ES-I3 (cell line): ENCODE results near the gene FLVCR2.
A peak's percentile ranks its signal among the peaks of the same experiment; 100 is the strongest.

Experiments
- H3K36me3 ChIP-seq: 2 replicates; pipeline ENCODE4 v1.6.1; 2013; ENCODE audit warnings: mild to moderate bottlenecking, low read length, control low read depth, moderate library complexity; ENCODE audit not compliant: insufficient read depth
- H3K4me1 ChIP-seq: 2 replicates; pipeline ENCODE4 v1.6.1; 2013; ENCODE audit warnings: mild to moderate bottlenecking, control low read depth, low read length; ENCODE audit not compliant: insufficient read depth
- H3K9ac ChIP-seq: 2 replicates; pipeline ENCODE4 v1.6.1; 2013; ENCODE audit warnings: low read depth, mild to moderate bottlenecking, low read length, moderate library complexity
- H3K9me3 ChIP-seq: 2 replicates; pipeline ENCODE4 v1.6.1; 2013; ENCODE audit warnings: mild to moderate bottlenecking, low read length, moderate library complexity; ENCODE audit not compliant: control insufficient read depth, insufficient read depth

FLVCR2 gene

GRCh38 chr14:75565056-75565455 is 13.4 kb upstream of the FLVCR2 start:
- Histone ChIP-seq H3K9me3 (no peaks in the 10 kb centered on the region), H3K4me1 (peaks cover 11% of the 10 kb centered on the region), H3K36me3 (no peaks in the 10 kb centered on the region), H3K9ac (no peak overlapping the region)

- peaks cover under 1% of the 10 kb centered on the region; the same call in 1 of the 2 replicates for H3K4me1 ChIP-seq
- no peak overlapping the region for H3K9ac ChIP-seq
- no peaks in the 10 kb centered on the region for H3K9me3 ChIP-seq
- no peaks in the 10 kb centered on the region for H3K36me3 ChIP-seq
Observed at GRCh38 chr14:75566321-75566720, 12.1 kb upstream of the FLVCR2 start.

DNA sequence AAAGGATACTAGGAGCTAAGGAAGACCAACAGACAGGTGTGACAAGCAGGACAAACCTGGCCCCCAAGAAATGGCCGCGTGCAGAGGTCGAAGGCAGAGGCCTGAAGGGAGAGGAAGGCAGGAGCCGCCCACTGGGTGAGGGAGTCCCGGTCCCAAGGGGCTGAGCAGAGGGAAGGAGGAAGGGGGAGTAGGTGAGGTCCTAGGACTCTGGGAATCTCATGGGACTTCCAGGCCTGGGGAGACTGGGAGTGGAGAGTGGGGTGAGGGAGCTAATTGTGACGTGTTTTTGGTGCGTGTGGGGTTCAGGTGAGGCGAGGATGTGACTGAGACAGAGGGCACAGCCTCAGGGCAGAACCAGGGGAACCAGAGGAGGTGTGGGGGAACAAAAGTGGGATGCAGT is 11.7 kb upstream of the FLVCR2 start:
- Histone ChIP-seq H3K36me3 (no peaks in the 10 kb centered on the region), H3K9ac (no peak overlapping the region), H3K4me1 (no peaks in the 10 kb centered on the region), H3K9me3 (no peaks in the 10 kb centered on the region)

GRCh38 chr14:75568140-75568539 is 10.3 kb upstream of the FLVCR2 start:
- Histone ChIP-seq H3K36me3 (no peaks in the 10 kb centered on the region), H3K9me3 (no peaks in the 10 kb centered on the region), H3K4me1 (no peaks in the 10 kb centered on the region), H3K9ac (no peak overlapping the region)

DNA sequence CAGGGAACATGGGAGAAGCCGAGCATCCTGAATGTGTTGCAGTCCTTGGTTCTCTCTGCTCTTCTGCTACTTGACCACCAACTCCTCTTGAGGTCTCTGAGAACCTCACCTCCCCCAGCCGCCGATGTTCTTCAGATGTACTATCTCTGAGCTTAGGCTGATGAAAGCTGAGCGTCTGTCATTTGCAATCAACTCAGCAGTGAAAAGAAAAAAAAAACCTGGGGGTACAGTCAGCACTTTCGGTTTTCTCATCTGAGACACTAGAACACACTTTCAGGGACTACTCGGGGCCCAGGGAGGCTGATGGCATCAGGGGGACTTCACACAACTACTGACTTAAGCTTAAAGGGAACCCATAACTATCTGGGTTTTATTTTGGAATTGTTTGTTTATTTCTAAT is 9.6 kb upstream of the FLVCR2 start:
- H3K36me3 ChIP-seq, result no peaks in the 10 kb centered on the region
- H3K4me1 ChIP-seq, result no peaks in the 10 kb centered on the region
- H3K9ac ChIP-seq, result no peak overlapping the region
- no peaks in the 10 kb centered on the region for H3K9me3 ChIP-seq

DNA sequence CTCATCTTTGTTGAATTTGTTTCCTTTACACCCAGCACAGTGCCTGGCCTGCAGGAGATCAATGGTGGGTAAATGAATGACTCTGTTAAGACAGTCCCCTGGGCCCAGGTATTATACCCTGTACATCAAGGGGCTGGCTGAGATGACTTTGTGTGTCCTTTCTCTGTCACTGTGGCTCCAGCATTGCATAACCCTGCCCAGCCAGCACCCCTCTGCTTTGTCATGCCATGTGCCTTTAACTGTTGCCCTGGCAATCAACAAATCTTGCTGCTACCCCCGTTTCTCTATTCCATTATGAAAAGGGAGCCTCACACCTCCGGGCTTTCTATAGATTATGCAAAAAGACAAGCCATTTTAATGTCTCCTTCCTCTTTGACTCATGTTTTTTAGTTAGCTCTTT is 7.6 kb upstream of the FLVCR2 start:
- Histone ChIP-seq H3K4me1 (no peaks in the 10 kb centered on the region), H3K9ac (no peak overlapping the region), H3K36me3 (no peaks in the 10 kb centered on the region), H3K9me3 (no peaks in the 10 kb centered on the region)

GRCh38 chr14:75572104-75572503 is 6.3 kb upstream of the FLVCR2 start:
- Histone ChIP-seq H3K9me3 (no peaks in the 10 kb centered on the region), H3K4me1 (no peaks in the 10 kb centered on the region), H3K36me3 (no peaks in the 10 kb centered on the region), H3K9ac (no peak overlapping the region)

DNA sequence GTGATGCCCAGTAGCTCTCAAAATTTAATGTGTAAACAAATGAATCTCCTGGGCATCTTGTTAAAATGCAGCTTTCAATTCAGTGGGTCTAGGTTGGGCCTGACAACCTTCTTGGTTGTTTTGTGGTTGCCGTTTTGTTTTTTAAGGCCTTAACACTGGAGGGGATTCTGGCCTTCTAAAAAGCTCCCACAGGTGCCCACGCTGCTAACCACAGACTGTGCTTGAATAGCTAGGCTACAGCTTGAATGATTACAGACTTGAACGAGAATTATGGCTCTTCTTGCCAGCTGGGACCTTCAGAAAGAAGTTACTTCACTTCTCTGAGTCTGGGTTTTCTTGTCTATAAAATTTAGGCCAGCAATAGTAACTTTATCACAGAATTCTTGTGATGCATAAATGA is 1.3 kb upstream of the FLVCR2 start:
- no peaks in the 10 kb centered on the region for H3K9me3 ChIP-seq
- no peak overlapping the region for H3K9ac ChIP-seq
- H3K4me1 ChIP-seq, result no peaks in the 10 kb centered on the region
- H3K36me3 ChIP-seq, result no peaks in the 10 kb centered on the region

DNA sequence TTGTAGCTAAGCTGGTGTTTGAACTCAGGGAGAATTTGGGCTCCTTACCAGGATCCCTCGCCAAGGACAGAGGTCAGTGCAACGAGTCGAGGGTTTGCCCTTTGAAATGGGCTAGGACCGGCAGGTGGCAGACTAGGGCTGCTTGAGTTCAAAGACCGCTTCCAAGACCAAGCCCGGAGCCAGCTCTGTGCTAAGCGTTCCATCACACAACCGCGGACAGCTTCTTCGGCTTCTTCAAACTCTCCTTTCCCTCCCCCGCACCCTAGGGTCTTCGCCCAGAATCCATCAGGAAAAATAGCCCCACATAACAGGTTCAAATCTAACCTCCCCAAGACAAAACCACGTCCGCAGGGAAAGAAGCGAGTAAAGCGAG is 705 bp upstream of the FLVCR2 start:
- Histone ChIP-seq H3K4me1 (no peaks in the 10 kb centered on the region), H3K36me3 (no peaks in the 10 kb centered on the region), H3K9ac (peak overlapping the region; percentile 72), H3K9me3 (no peaks in the 10 kb centered on the region)

GRCh38 chr14:75578786-75579337 is 442 bp downstream of the FLVCR2 start:
- Histone ChIP-seq H3K9ac (peak overlapping the region; percentile 72), H3K4me1 (no peaks in the 10 kb centered on the region), H3K36me3 (no peaks in the 10 kb centered on the region)

GRCh38 chr14:75579338-75579864 is 981 bp downstream of the FLVCR2 start:
- no peaks in the 10 kb centered on the region for H3K36me3 ChIP-seq
- no peaks in the 10 kb centered on the region for H3K4me1 ChIP-seq
- H3K9ac ChIP-seq, result peak overlapping the region; percentile 72; the same call in 1 of the 2 replicates
- H3K9me3 ChIP-seq, result no peaks in the 10 kb centered on the region

More at GRCh38 chr14:75578786-75579337, 442 bp downstream of the FLVCR2 start:
- H3K9me3 ChIP-seq, result no peaks in the 10 kb centered on the region

- H3K9ac ChIP-seq, result no peak overlapping the region
- no peaks in the 10 kb centered on the region for H3K4me1 ChIP-seq
- H3K36me3 ChIP-seq, result no peaks in the 10 kb centered on the region
- no peaks in the 10 kb centered on the region for H3K9me3 ChIP-seq
Observed at GRCh38 chr14:75579882-75580281, 1.5 kb downstream of the FLVCR2 start.

- no peaks in the 10 kb centered on the region for H3K4me1 ChIP-seq
- H3K9me3 ChIP-seq, result peaks cover 10% of the 10 kb centered on the region
- no peak overlapping the region for H3K9ac ChIP-seq
- no peaks in the 10 kb centered on the region for H3K36me3 ChIP-seq
Observed at GRCh38 chr14:75587388-75587787, 9.0 kb downstream of the FLVCR2 start.

DNA sequence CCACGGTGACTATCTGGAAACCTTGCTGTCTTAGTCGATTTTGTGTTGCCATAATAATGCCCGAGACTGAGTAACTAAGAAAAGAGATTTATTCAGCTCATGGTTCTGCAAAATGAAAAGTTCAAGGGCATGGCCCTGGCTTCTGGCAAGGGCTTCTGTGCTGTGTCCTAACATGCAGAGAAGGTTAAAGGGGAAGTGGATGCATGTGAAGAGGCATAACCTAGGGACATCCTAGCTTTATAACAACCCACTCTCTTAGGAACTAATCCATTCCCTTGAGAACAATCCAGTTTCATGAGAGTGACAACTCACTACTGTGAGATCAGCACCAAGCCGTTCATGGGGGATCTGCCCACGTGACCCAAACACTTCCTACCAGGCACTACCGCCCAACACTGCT is 11.5 kb downstream of the FLVCR2 start:
- H3K9ac ChIP-seq, result no peak overlapping the region

GRCh38 chr14:75591331-75591946 is 13.0 kb downstream of the FLVCR2 start:
- Histone ChIP-seq H3K4me1 (no peaks in the 10 kb centered on the region), H3K9me3 (peaks cover 10% of the 10 kb centered on the region), H3K36me3 (no peaks in the 10 kb centered on the region), H3K9ac (no peak overlapping the region)

More for the DNA sequence above, 11.5 kb downstream of the FLVCR2 start:
- Histone ChIP-seq H3K4me1 (no peaks in the 10 kb centered on the region), H3K36me3 (no peaks in the 10 kb centered on the region), H3K9me3 (peaks cover 10% of the 10 kb centered on the region)
